ENCODE results near the gene SASH1.

SASH1 gene

GRCh38 chr6:148459238-148459637, 116.6 kb downstream of the SASH1 start:
- DNase-seq (ENCODE audit: low read depth), result no peak

- DNase-seq (ENCODE audit: low read depth), result no peak
Observed at GRCh38 chr6:148460876-148461646, 118.4 kb downstream of the SASH1 start.

GRCh38 chr6:148461986-148462577, 119.4 kb downstream of the SASH1 start:
- peak; percentile 72 for DNase-seq (ENCODE audit: low read depth)

- DNase-seq (ENCODE audit: low read depth), result no peak
Observed at GRCh38 chr6:148463671-148464070, 121.0 kb downstream of the SASH1 start.

- peak; percentile 78 for DNase-seq (ENCODE audit: low read depth)
Observed at GRCh38 chr6:148464319-148465010, 121.8 kb downstream of the SASH1 start.

- no peak for DNase-seq (ENCODE audit: low read depth)
Observed at GRCh38 chr6:148465011-148465335, 122.3 kb downstream of the SASH1 start.

GRCh38 chr6:148465670-148466069, 123.0 kb downstream of the SASH1 start:
- DNase-seq (ENCODE audit: low read depth), result no peak

GRCh38 chr6:148466158-148466557, 123.5 kb downstream of the SASH1 start:
- DNase-seq (ENCODE audit: low read depth), result no peak

- DNase-seq (ENCODE audit: low read depth), result no peak
Observed at GRCh38 chr6:148467926-148468325, 125.3 kb downstream of the SASH1 start.

GRCh38 chr6:148470156-148470555, 127.5 kb downstream of the SASH1 start:
- no peak for DNase-seq (ENCODE audit: low read depth)

- DNase-seq (ENCODE audit: low read depth), result no peak
Observed at GRCh38 chr6:148470606-148471465, 128.2 kb downstream of the SASH1 start.

- DNase-seq (ENCODE audit: low read depth), result peak; percentile 42
Observed at GRCh38 chr6:148471624-148472159, 129.1 kb downstream of the SASH1 start.

GRCh38 chr6:148472171-148473105, 129.8 kb downstream of the SASH1 start:
- DNase-seq (ENCODE audit: low read depth), result no peak

- DNase-seq (ENCODE audit: low read depth), result no peak
Observed at GRCh38 chr6:148479497-148479896, 136.9 kb downstream of the SASH1 start.

GRCh38 chr6:148487461-148487860, 144.8 kb downstream of the SASH1 start:
- DNase-seq (ENCODE audit: low read depth), result no peak

GRCh38 chr6:148491638-148492251, 149.1 kb downstream of the SASH1 start:
- DNase-seq (ENCODE audit: low read depth), result peak; percentile 55

GRCh38 chr6:148492654-148493290, 150.1 kb downstream of the SASH1 start:
- DNase-seq (ENCODE audit: low read depth), result no peak

- no peak for DNase-seq (ENCODE audit: low read depth)
Observed at GRCh38 chr6:148493424-148493823, 150.8 kb downstream of the SASH1 start.

- no peak for DNase-seq (ENCODE audit: low read depth)
Observed at GRCh38 chr6:148494226-148494625, 151.6 kb downstream of the SASH1 start.

GRCh38 chr6:148495029-148495428, 152.4 kb downstream of the SASH1 start:
- DNase-seq (ENCODE audit: low read depth), result no peak
